ENCODE measurements around the gene IL22RA2. TPM values are rescaled to one million over a fixed set of nuclear protein-coding genes. Genes with fewer than 3 reads are reported as not detected.

The IL22RA2 gene
- total RNA-seq, 1 experiment from 2014 or later: not detected

- Histone ChIP-seq H3K14ac (ENCODE audit: insufficient read depth, low read length) (no peak overlapping the region), H2BK120ac (ENCODE audit: low read depth, low read length, poor library complexity, severe bottlenecking) (no peak overlapping the region), H3K9ac (ENCODE audit: extremely low read depth, insufficient read length, low read length) (no peak overlapping the region), H3K23me2 (ENCODE audit: insufficient read length, low read depth, low read length, poor library complexity, severe bottlenecking) (no peaks in the 10 kb centered on the region), H3K27ac (ENCODE audit: insufficient read length, low read depth, low read length) (no peak overlapping the region), H3K4me1 (ENCODE audit: insufficient read depth, low read length) (no peaks in the 10 kb centered on the region), H2AFZ (ENCODE audit: low read length) (no peak overlapping the region), H2BK15ac (ENCODE audit: low read depth, low read length) (no peak overlapping the region), H3K79me2 (ENCODE audit: insufficient read depth, low read length) (no peaks in the 10 kb centered on the region), H3K4ac (ENCODE audit: low read depth, low read length) (no peak overlapping the region), H3T11ph (ENCODE audit: low read length) (no peak overlapping the region), H2BK12ac (ENCODE audit: insufficient read length, low read depth, low read length) (no peak overlapping the region), H4K8ac (replicated peaks; ENCODE audit: insufficient read length, low read depth, low read length) (no peak overlapping the region), H3K9me3 (ENCODE audit: control insufficient read depth, low read depth, low read length) (no peaks in the 10 kb centered on the region), H3K23ac (ENCODE audit: insufficient read length, low read depth, low read length) (no peak overlapping the region), H4K5ac (ENCODE audit: insufficient read length, low read depth, low read length) (no peak overlapping the region), H2AK5ac (ENCODE audit: insufficient read length, low read length) (no peak overlapping the region), H2BK5ac (ENCODE audit: insufficient read length, low read length) (no peak overlapping the region), H3K79me1 (ENCODE audit: insufficient read depth, low read depth, low read length, poor library complexity, severe bottlenecking) (no peaks in the 10 kb centered on the region), H3K4me2 (ENCODE audit: insufficient read depth, insufficient read length, low read length) (no peak overlapping the region), H3K56ac (ENCODE audit: insufficient read length, low read depth, low read length) (no peak overlapping the region), H3K18ac (ENCODE audit: insufficient read length, low read depth, low read length) (no peak overlapping the region), H4K20me1 (ENCODE audit: control insufficient read depth, insufficient read depth, insufficient read length) (no peaks in the 10 kb centered on the region), H4K91ac (ENCODE audit: insufficient read length, low read depth, low read length) (no peak overlapping the region), H3K27me3 (ENCODE audit: insufficient read depth, low read length) (no peaks in the 10 kb centered on the region), H2BK20ac (ENCODE audit: low read depth, low read length, poor library complexity, severe bottlenecking) (no peak overlapping the region)
- no peaks in the 10 kb centered on the region for H3K4me1 Mint-ChIP-seq
- peaks cover 2% of the 10 kb centered on the region; the same call in 1 of the 2 replicates for H3K27me3 Mint-ChIP-seq (ENCODE audit: low read depth)
- H3K9me3 Mint-ChIP-seq: peaks cover 3% of the 10 kb centered on the region in 2 experiments; a peak in 4 of 5 replicates
- no peak for DNase-seq
- H3K36me3 Mint-ChIP-seq (ENCODE audit: insufficient read depth in 1 of 3, low read depth in 3 of 3): peaks cover 0 to 6% (median 0%) of the 10 kb centered on the region in 3 experiments; a peak in 1 of 7 replicates
- H3K27ac Mint-ChIP-seq: no peak overlapping the region
- no peak overlapping the region for H3K4me3 Mint-ChIP-seq
- TF ChIP-seq CTCF (conservative IDR thresholded peaks at IDR 0.05): no peak
- WGBS (ENCODE audit: extremely low coverage, insufficient read length, low lambda C conversion rate): no CpG with 5 or more reads among the region's 4 CpGs
Measured at GRCh38 chr6:137147195-137147594, 26.2 kb downstream of the IL22RA2 start.
